HL-60 (cell line): ENCODE data around the gene CAVIN3.

Source experiments
- DNase-seq, 2 experiments: peaks; one replicate each; pipeline ENCODE4 v3.0.0-alpha.2; 2010 to 2020; ENCODE audit warnings: low read depth in 1 of 2, low spot score in 1 of 2
- H3K27ac ChIP-seq: fragments of 250-450 bp; sonication (Bioruptor Pico); replicated peaks from 2 replicates; pipeline ENCODE4 v1.5.1; 2020; ENCODE audit warnings: mild to moderate bottlenecking, moderate library complexity
- H3K27me3 ChIP-seq: fragments of 250-450 bp; sonication (Bioruptor Pico); 2 replicates; pipeline ENCODE4 v1.5.1; 2021; ENCODE audit warnings: mild to moderate bottlenecking, moderate library complexity; ENCODE audit not compliant: insufficient read depth, poor library complexity, severe bottlenecking
- H3K4me3 ChIP-seq: replicated peaks from 2 replicates; pipeline ENCODE4 v1.5.1; 2011; ENCODE audit warnings: mild to moderate bottlenecking, control low read depth, low read length; ENCODE audit not compliant: insufficient read depth
- CTCF ChIP-seq: IDR thresholded peaks from one replicate; pipeline ENCODE4 v1.5.1; 2011; ENCODE audit warnings: low read length, control low read depth, inconsistent platforms; ENCODE audit not compliant: insufficient read depth
- GABPA ChIP-seq: IDR thresholded peaks from 2 replicates; pipeline ENCODE4 v1.6.1; 2012; ENCODE audit warnings: low read depth
- POLR2AphosphoS5 ChIP-seq: IDR thresholded peaks from 2 replicates; pipeline ENCODE4 v1.6.1; 2012; ENCODE audit warnings: low read depth
- REST ChIP-seq: IDR thresholded peaks from 2 replicates; pipeline ENCODE4 v1.6.1; 2012; ENCODE audit warnings: low read depth; ENCODE audit not compliant: insufficient replicate concordance
- SPI1 ChIP-seq: IDR thresholded peaks from 2 replicates; pipeline ENCODE4 v1.6.1; 2012; ENCODE audit warnings: low read depth, mild to moderate bottlenecking, borderline replicate concordance

CAVIN3 gene

GRCh38 chr11:6354651-6355485 is 34.6 kb upstream of the CAVIN3 start:
- H3K27me3 ChIP-seq: peaks cover 5% of the 10 kb centered on the region
- no peak for TF ChIP-seq CTCF
- TF ChIP-seq GABPA: no peak
- no peak for TF ChIP-seq SPI1
- TF ChIP-seq REST: no peak
- TF ChIP-seq POLR2AphosphoS5: no peak
- no peak overlapping the region for H3K27ac ChIP-seq
- H3K4me3 ChIP-seq: no peak overlapping the region
- no peak for DNase-seq

- peaks cover 5% of the 10 kb centered on the region for H3K27me3 ChIP-seq
- no peak overlapping the region for H3K4me3 ChIP-seq
- peak; percentile 20 to 51 for DNase-seq
- no peak for TF ChIP-seq REST
- peak; percentile 10; the same call in 1 of the 2 replicates for TF ChIP-seq SPI1
- TF ChIP-seq CTCF: peak; percentile 88
- TF ChIP-seq GABPA: no peak
- no peak for TF ChIP-seq POLR2AphosphoS5
- H3K27ac ChIP-seq: no peak overlapping the region
Observed at GRCh38 chr11:6353367-6353987, 33.2 kb upstream of the CAVIN3 start.

- TF ChIP-seq CTCF: no peak
- H3K27me3 ChIP-seq: peaks cover 7% of the 10 kb centered on the region
Observed at GRCh38 chr11:6351782-6352382, 31.6 kb upstream of the CAVIN3 start.

More at GRCh38 chr11:6351782-6352382, 31.6 kb upstream of the CAVIN3 start:
- Histone ChIP-seq H3K4me3 (no peak overlapping the region), H3K27ac (no peak overlapping the region)
- no peak for DNase-seq
